ENCODE results near the gene FATE1.

DNA sequence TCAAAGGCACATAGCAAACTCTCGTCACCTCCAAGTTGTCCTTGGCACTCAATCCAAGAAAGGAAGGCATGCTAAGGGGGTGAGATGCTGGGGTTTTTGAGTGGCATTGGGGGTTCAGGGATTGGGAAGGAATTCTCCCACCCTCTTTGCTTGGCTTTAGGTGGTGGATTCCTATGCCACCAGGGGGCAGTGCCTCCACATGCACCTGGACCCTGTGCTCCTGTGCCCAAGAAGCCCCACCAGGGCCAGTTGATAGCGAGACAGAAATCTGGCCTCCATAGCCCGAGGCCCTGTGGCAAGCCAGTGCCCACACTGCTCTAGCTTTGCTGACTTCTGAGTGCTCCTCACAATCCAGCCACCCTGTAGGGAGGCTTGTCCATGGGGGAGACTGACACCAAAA, 2.0 kb upstream of the FATE1 start:
- TF ChIP-seq, protein P1, sequence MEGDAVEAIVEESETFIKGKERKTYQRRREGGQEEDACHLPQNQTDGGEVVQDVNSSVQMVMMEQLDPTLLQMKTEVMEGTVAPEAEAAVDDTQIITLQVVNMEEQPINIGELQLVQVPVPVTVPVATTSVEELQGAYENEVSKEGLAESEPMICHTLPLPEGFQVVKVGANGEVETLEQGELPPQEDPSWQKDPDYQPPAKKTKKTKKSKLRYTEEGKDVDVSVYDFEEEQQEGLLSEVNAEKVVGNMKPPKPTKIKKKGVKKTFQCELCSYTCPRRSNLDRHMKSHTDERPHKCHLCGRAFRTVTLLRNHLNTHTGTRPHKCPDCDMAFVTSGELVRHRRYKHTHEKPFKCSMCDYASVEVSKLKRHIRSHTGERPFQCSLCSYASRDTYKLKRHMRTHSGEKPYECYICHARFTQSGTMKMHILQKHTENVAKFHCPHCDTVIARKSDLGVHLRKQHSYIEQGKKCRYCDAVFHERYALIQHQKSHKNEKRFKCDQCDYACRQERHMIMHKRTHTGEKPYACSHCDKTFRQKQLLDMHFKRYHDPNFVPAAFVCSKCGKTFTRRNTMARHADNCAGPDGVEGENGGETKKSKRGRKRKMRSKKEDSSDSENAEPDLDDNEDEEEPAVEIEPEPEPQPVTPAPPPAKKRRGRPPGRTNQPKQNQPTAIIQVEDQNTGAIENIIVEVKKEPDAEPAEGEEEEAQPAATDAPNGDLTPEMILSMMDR (IDR thresholded peaks at IDR 0.05): peak; percentile 78
- TF ChIP-seq, protein P2, sequence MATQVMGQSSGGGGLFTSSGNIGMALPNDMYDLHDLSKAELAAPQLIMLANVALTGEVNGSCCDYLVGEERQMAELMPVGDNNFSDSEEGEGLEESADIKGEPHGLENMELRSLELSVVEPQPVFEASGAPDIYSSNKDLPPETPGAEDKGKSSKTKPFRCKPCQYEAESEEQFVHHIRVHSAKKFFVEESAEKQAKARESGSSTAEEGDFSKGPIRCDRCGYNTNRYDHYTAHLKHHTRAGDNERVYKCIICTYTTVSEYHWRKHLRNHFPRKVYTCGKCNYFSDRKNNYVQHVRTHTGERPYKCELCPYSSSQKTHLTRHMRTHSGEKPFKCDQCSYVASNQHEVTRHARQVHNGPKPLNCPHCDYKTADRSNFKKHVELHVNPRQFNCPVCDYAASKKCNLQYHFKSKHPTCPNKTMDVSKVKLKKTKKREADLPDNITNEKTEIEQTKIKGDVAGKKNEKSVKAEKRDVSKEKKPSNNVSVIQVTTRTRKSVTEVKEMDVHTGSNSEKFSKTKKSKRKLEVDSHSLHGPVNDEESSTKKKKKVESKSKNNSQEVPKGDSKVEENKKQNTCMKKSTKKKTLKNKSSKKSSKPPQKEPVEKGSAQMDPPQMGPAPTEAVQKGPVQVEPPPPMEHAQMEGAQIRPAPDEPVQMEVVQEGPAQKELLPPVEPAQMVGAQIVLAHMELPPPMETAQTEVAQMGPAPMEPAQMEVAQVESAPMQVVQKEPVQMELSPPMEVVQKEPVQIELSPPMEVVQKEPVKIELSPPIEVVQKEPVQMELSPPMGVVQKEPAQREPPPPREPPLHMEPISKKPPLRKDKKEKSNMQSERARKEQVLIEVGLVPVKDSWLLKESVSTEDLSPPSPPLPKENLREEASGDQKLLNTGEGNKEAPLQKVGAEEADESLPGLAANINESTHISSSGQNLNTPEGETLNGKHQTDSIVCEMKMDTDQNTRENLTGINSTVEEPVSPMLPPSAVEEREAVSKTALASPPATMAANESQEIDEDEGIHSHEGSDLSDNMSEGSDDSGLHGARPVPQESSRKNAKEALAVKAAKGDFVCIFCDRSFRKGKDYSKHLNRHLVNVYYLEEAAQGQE (IDR thresholded peaks at IDR 0.05; ENCODE audit: insufficient read depth in 1 of 2, low read depth in 2 of 2, low read length in 1 of 2): no peak
- TF ChIP-seq SIN3A (IDR thresholded peaks at IDR 0.05; ENCODE audit: borderline replicate concordance, insufficient read depth, low read depth, low read length): no peak
- TF ChIP-seq POLR2AphosphoS5 (IDR thresholded peaks at IDR 0.05; ENCODE audit: low read depth, low read length): no peak
- TF ChIP-seq TCF7L2 (IDR thresholded peaks at IDR 0.05; ENCODE audit: low read depth, low read length): no peak
